HG03159 (cell line): ENCODE data around the gene ASB3.
"Not testable (repeated sequence)": the region's sequence is repeated elsewhere in the genome, so short reads cannot be mapped to it uniquely, and the experiment has no call there.

Experiments used
- ATAC-seq: cut with Tn5 transposase; IDR thresholded peaks from one replicate; pipeline ENCODE4 v1.9.1; 2021; ENCODE audit warnings: mild to moderate bottlenecking, moderate library complexity; ENCODE audit not compliant: unreplicated experiment

The ASB3 gene

GRCh38 chr2:53744395-53745065, 42.2 kb downstream of the ASB3 start:
- no peak for ATAC-seq

- no peak for ATAC-seq
Measured at GRCh38 chr2:53740170-53740569, 46.6 kb downstream of the ASB3 start.

GRCh38 chr2:53739032-53739431, 47.7 kb downstream of the ASB3 start:
- ATAC-seq: no peak

- no peak for ATAC-seq
Measured at GRCh38 chr2:53737091-53737490, 49.7 kb downstream of the ASB3 start.

GRCh38 chr2:53729143-53729762, 57.5 kb downstream of the ASB3 start:
- no peak for ATAC-seq

- no peak for ATAC-seq
Measured at GRCh38 chr2:53727921-53728320, 58.8 kb downstream of the ASB3 start.

GRCh38 chr2:53725662-53726061, 61.1 kb downstream of the ASB3 start:
- no peak for ATAC-seq

- ATAC-seq: no peak
Measured at GRCh38 chr2:53724536-53724935, 62.2 kb downstream of the ASB3 start.

GRCh38 chr2:53720944-53721343, 65.8 kb downstream of the ASB3 start:
- not testable (repeated sequence) for ATAC-seq

GRCh38 chr2:53715568-53715967, 71.2 kb downstream of the ASB3 start:
- ATAC-seq: peak; percentile 54

GRCh38 chr2:53711271-53711780, 75.4 kb downstream of the ASB3 start:
- no peak for ATAC-seq

- no peak for ATAC-seq
Measured at GRCh38 chr2:53708988-53709387, 77.8 kb downstream of the ASB3 start.

- no peak for ATAC-seq
Measured at GRCh38 chr2:53701221-53701620, 85.5 kb downstream of the ASB3 start.

- ATAC-seq: no peak
Measured at GRCh38 chr2:53697686-53698085, 89.1 kb downstream of the ASB3 start.

GRCh38 chr2:53697092-53697491, 89.7 kb downstream of the ASB3 start:
- no peak for ATAC-seq

GRCh38 chr2:53695575-53695974, 91.2 kb downstream of the ASB3 start:
- no peak for ATAC-seq

- ATAC-seq: no peak
Measured at GRCh38 chr2:53694096-53694771, 92.5 kb downstream of the ASB3 start.

GRCh38 chr2:53690876-53691275, 95.9 kb downstream of the ASB3 start:
- no peak for ATAC-seq

GRCh38 chr2:53672881-53673522, 113.8 kb downstream of the ASB3 start:
- ATAC-seq: no peak

GRCh38 chr2:53670331-53670730, 116.4 kb downstream of the ASB3 start:
- no peak for ATAC-seq

GRCh38 chr2:53668624-53669026, 118.1 kb downstream of the ASB3 start:
- no peak for ATAC-seq
